MM.1S (cell line): ENCODE measurements around the gene CD52.

ENCODE experiments used
- CTCF ChIP-seq: fragments of 300-600 bp; sonication (generic); IDR thresholded peaks from 2 replicates; pipeline ENCODE4 v1.5.1; 2016; ENCODE audit warnings: antibody characterized with exemption, low read length, mixed read lengths
- EZH2 ChIP-seq: fragments of 300-600 bp; sonication (generic); optimal IDR thresholded peaks from 2 replicates; pipeline ENCODE3; 2017; ENCODE audit warnings: low read depth, mild to moderate bottlenecking, antibody characterized with exemption, low read length, mixed read lengths
- EZH2phosphoT487 ChIP-seq: fragments of 300-600 bp; sonication (generic); IDR thresholded peaks from 2 replicates; pipeline ENCODE4 v1.6.1; 2018; ENCODE audit warnings: antibody characterized with exemption, low read length

- TF ChIP-seq EZH2: no peak
- no peak for TF ChIP-seq EZH2phosphoT487
- TF ChIP-seq CTCF: no peak
Measured at GRCh38 chr1:26280333-26281042, 37.3 kb upstream of the CD52 start.
